ENCODE results near the gene ANAPC16.

DNA sequence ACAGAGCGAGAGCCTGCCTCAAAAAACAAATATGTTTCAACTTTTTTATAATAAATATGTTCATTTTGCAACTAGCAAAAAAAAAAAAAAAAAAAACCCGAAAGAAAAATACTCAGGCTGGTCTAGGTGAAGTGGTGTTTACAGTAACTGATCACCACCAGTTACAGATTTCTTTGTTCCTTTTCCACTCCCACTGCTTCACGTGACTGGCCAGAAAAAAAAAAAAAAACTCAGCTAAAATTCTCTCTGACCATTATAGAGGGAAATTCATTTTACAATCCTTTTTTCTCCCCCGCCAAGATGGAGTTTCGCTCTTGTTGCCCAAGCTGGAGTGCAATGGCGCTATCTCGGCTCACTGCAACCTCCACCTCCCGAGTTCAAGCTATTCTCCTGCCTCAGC lies 4.8 kb downstream of the ANAPC16 start:
- TF ChIP-seq CTCF (IDR thresholded peaks at IDR 0.05; ENCODE audit: insufficient read depth, low read length) (no peak), POLR2AphosphoS5 (IDR thresholded peaks at IDR 0.05; ENCODE audit: low read depth) (no peak), REST (IDR thresholded peaks at IDR 0.05; ENCODE audit: insufficient replicate concordance, low read depth) (no peak), SPI1 (IDR thresholded peaks at IDR 0.05; ENCODE audit: borderline replicate concordance, low read depth) (no peak), GABPA (IDR thresholded peaks at IDR 0.05; ENCODE audit: low read depth) (no peak)

Data from HL-60 (cell line).